A673 (cell line): ENCODE measurements around the gene MYRF. TPM values are rescaled to one million over a fixed set of nuclear protein-coding genes. Genes with fewer than 3 reads are reported as not detected.
A peak's percentile ranks its signal among the peaks of the same experiment; 100 is the strongest.

Experiments
- BruUV-seq: library from RNA; stranded (reverse); fragments of 400-500 nt; replicated peaks from 2 replicates; lab custom pipeline; 2021; lab: Mats Ljungman, UMichigan
- CTCF ChIA-PET: fragments of 300-600 bp; sonication (Branson Sonifier 250); formaldehyde crosslinking; loops from one replicate; lab custom pipeline; 2022; ENCODE audit warnings: antibody characterized with exemption; lab: Charles Lee
- POLR2A ChIA-PET: fragments of 300-600 bp; sonication (Branson Sonifier 250); formaldehyde crosslinking; loops from one replicate; lab custom pipeline; 2022; ENCODE audit warnings: antibody characterized with exemption; ENCODE audit not compliant: low non-redundant PET; lab: Charles Lee
- DNase-seq: peaks from one replicate; pipeline ENCODE4 v3.0.0-alpha.2; 2015; ENCODE audit warnings: low spot score
- H3K27ac ChIP-seq: fragments of 200-600 bp; sonication (generic); 2 replicates; pipeline ENCODE4 v1.5.1; 2016; ENCODE audit warnings: mixed run types, low read depth, mild to moderate bottlenecking, mixed read lengths, antibody characterized with exemption, low read length; ENCODE audit not compliant: poor library complexity, severe bottlenecking
- H3K27me3 ChIP-seq: fragments of 200-600 bp; sonication (generic); replicated peaks from 2 replicates; pipeline ENCODE4 v1.6.1; 2017; ENCODE audit warnings: mixed run types, low read depth, mild to moderate bottlenecking, mixed read lengths, antibody characterized with exemption, low read length; ENCODE audit not compliant: insufficient read depth, poor library complexity
- H3K36me3 ChIP-seq: fragments of 200-600 bp; sonication (generic); 2 replicates; pipeline ENCODE4 v1.6.1; 2016; ENCODE audit warnings: mixed run types, mild to moderate bottlenecking, mixed read lengths, antibody characterized with exemption, low read length; ENCODE audit not compliant: insufficient read depth, poor library complexity, severe bottlenecking
- H3K4me1 ChIP-seq: fragments of 200-600 bp; sonication (generic); 2 replicates; pipeline ENCODE4 v1.6.1; 2017; ENCODE audit warnings: mixed run types, mild to moderate bottlenecking, mixed read lengths, antibody characterized with exemption, low read length; ENCODE audit not compliant: insufficient read depth, poor library complexity, severe bottlenecking
- H3K4me3 ChIP-seq: fragments of 200-600 bp; sonication (generic); 2 replicates; pipeline ENCODE4 v1.5.1; 2016; ENCODE audit warnings: low read depth, mixed run types, mild to moderate bottlenecking, mixed read lengths, low read length; ENCODE audit not compliant: poor library complexity, severe bottlenecking
- H3K9me3 ChIP-seq: fragments of 200-600 bp; sonication (generic); 2 replicates; pipeline ENCODE4 v1.6.1; 2016; ENCODE audit warnings: mixed run types, low read depth, mild to moderate bottlenecking, mixed read lengths, antibody characterized with exemption, low read length; ENCODE audit not compliant: poor library complexity, severe bottlenecking
- CTCF ChIP-seq: fragments of 300-800, 200-600 bp; sonication (generic); conservative IDR thresholded peaks from 2 replicates; pipeline ENCODE4 v1.5.1; 2017; ENCODE audit warnings: low read depth, mild to moderate bottlenecking, antibody characterized with exemption, low read length, moderate library complexity, mixed read lengths
- EZH2 ChIP-seq: fragments of 200-600 bp; sonication (generic); IDR thresholded peaks from 2 replicates; pipeline ENCODE4 v1.6.1; 2017; ENCODE audit warnings: borderline replicate concordance, low read depth, mild to moderate bottlenecking, mixed read lengths, antibody characterized with exemption, low read length; ENCODE audit not compliant: poor library complexity, severe bottlenecking
- intact Hi-C: fragments of 100-400 bp; cut with micrococcal nuclease; formaldehyde crosslinking; loops from one replicate; pipeline ENCODE4 v1.10.0; 2022; ENCODE audit not compliant: unreplicated experiment
- total RNA-seq: library from RNA; stranded (reverse); gene quantifications from 2 replicates; pipeline ENCODE4 v1.2.3, GENCODE V29; 2021

MYRF gene
- total RNA-seq, 1 experiment from 2014 or later, result 11.2 TPM

- POLR2A ChIA-PET, result no interaction called here
- no TSS peak for BruUV-seq
- no peaks in the 10 kb centered on the region for H3K36me3 ChIP-seq
These were observed 4.5 kb upstream of the MYRF start for GRCh38 chr11:61747967-61748285.

GRCh38 chr11:61749591-61750217 is 2.7 kb upstream of the MYRF start:
- no TSS peak for BruUV-seq
- POLR2A ChIA-PET, result no interaction called here
- DNase-seq, result no peak
- Histone ChIP-seq H3K9me3 (no peaks in the 10 kb centered on the region), H3K4me1 (peaks cover 5% of the 10 kb centered on the region), H3K27ac (no peak overlapping the region), H3K36me3 (no peaks in the 10 kb centered on the region), H3K27me3 (no peaks in the 10 kb centered on the region), H3K4me3 (no peak overlapping the region)
- CTCF ChIA-PET, result interaction anchor here (0.8 to 1.9 kb wide), 3 partner anchors 28 to 358 kb away, joined by 3 to 7 read pairs (median 3); no protein-coding TSS in a partner anchor
- intact Hi-C loops, result loop anchor here (2.0 kb wide), 1 partner anchor 39 kb away; no protein-coding TSS in a partner anchor
- TF ChIP-seq CTCF, result no peak
- TF ChIP-seq EZH2, result no peak

More at GRCh38 chr11:61747967-61748285, 4.5 kb upstream of the MYRF start:
- no peak overlapping the region for H3K27ac ChIP-seq
- peaks cover 1% of the 10 kb centered on the region for H3K4me1 ChIP-seq
- CTCF ChIA-PET, result interaction anchor here (0.7 to 1.1 kb wide), 4 partner anchors 15 to 45 kb away, joined by 3 to 6 read pairs (median 4); partner anchors contain the start of gene FEN1
- intact Hi-C loops, result loop anchor here (2.0 kb wide), 3 partner anchors 29 to 361 kb away; no protein-coding TSS in a partner anchor
- H3K9me3 ChIP-seq, result no peaks in the 10 kb centered on the region
- H3K4me3 ChIP-seq, result no peak overlapping the region
- no peaks in the 10 kb centered on the region for H3K27me3 ChIP-seq
- no peak for DNase-seq
- TF ChIP-seq CTCF (peak; percentile 22), EZH2 (no peak)

- TF ChIP-seq EZH2, result no peak
- intact Hi-C loops, result no loop called here
- ChIA-PET CTCF (interaction anchor here (0.6 to 1.9 kb wide), 5 partner anchors 17 to 796 kb away, joined by 3 to 7 read pairs (median 3); no protein-coding TSS in a partner anchor), POLR2A (no interaction called here)
- BruUV-seq, result no TSS peak
- H3K4me1 ChIP-seq, result peaks cover 5% of the 10 kb centered on the region
- H3K9me3 ChIP-seq, result no peaks in the 10 kb centered on the region
- no peak for DNase-seq
- H3K27me3 ChIP-seq, result no peaks in the 10 kb centered on the region
- H3K27ac ChIP-seq, result no peak overlapping the region
- H3K36me3 ChIP-seq, result no peaks in the 10 kb centered on the region
- no peak overlapping the region for H3K4me3 ChIP-seq
These were observed 1.7 kb upstream of the MYRF start for GRCh38 chr11:61750631-61751273.
